HepG2 (cell line): ENCODE results near the gene ADGRG1. TPM values are rescaled to one million over a fixed set of nuclear protein-coding genes. Genes with fewer than 3 reads are reported as not detected.

Experiments used
- KLF12 ChIP-seq: sonication (generic); formaldehyde crosslinking; IDR thresholded peaks from 2 replicates; pipeline ENCODE4 v1.4.0; 2020; ENCODE audit warnings: missing genetic modification reagents, borderline replicate concordance
- MAZ ChIP-seq, 2 experiments: sonication (generic) in 1 of 2; formaldehyde crosslinking in 1 of 2; IDR thresholded peaks; 2 replicates each; pipeline versions ENCODE4 v1.5.0 to v1.6.1; 2012 to 2020; ENCODE audit warnings: low read depth in 2 of 2, mild to moderate bottlenecking in 2 of 2, borderline replicate concordance in 1 of 2, improper control_type of control experiment in 1 of 2, low read length in 1 of 2, missing genetic modification reagents in 1 of 2, moderate library complexity in 1 of 2
- MXI1 ChIP-seq: IDR thresholded peaks from 3 replicates; pipeline ENCODE4 v1.6.1; 2012; ENCODE audit warnings: low read depth, low read length, inconsistent platforms, borderline replicate concordance
- RBM39 ChIP-seq: fragments of 200-400 bp; formaldehyde crosslinking; IDR thresholded peaks from one replicate; pipeline ENCODE4 v1.6.1; 2018; ENCODE audit warnings: antibody characterized with exemption, mild to moderate bottlenecking, low read depth, low read length; ENCODE audit not compliant: poor library complexity, severe bottlenecking
- RELA ChIP-seq: sonication (generic); formaldehyde crosslinking; IDR thresholded peaks from 2 replicates; pipeline ENCODE4 v1.4.0; 2020; ENCODE audit warnings: missing genetic modification reagents
- RFXAP ChIP-seq: sonication (generic); formaldehyde crosslinking; IDR thresholded peaks from 2 replicates; pipeline ENCODE4 v1.4.0; 2020; ENCODE audit warnings: missing genetic modification reagents, borderline replicate concordance
- SRF ChIP-seq: IDR thresholded peaks from 2 replicates; pipeline ENCODE4 v1.6.1; 2011; ENCODE audit warnings: mild to moderate bottlenecking, low read depth, low read length, moderate library complexity
- ZBTB38 ChIP-seq: sonication (generic); formaldehyde crosslinking; IDR thresholded peaks from 2 replicates; pipeline ENCODE4 v1.5.1; 2020; ENCODE audit warnings: mild to moderate bottlenecking, missing genetic modification reagents
- ZNF180 ChIP-seq: sonication (generic); formaldehyde crosslinking; IDR thresholded peaks from 2 replicates; pipeline ENCODE4 v1.4.0; 2020; ENCODE audit warnings: low read depth, missing genetic modification reagents, borderline replicate concordance
- ZNF572 ChIP-seq: sonication (generic); formaldehyde crosslinking; IDR thresholded peaks from 2 replicates; pipeline ENCODE4 v1.5.1; 2020; ENCODE audit warnings: mild to moderate bottlenecking, missing genetic modification reagents
- ZNF678 ChIP-seq: sonication (generic); formaldehyde crosslinking; IDR thresholded peaks from 2 replicates; pipeline ENCODE4 v1.4.0; 2020; ENCODE audit warnings: mild to moderate bottlenecking, missing genetic modification reagents
- ZNF841 ChIP-seq: sonication (generic); formaldehyde crosslinking; IDR thresholded peaks from 2 replicates; pipeline ENCODE4 v1.8.1; 2023; ENCODE audit warnings: missing genetic modification reagents, borderline replicate concordance
- polyA plus RNA-seq, 8 experiments: library from polyadenylated mRNA; depleted of rRNA in 3 of 8; stranded (reverse) in 7 of 8; unstranded in 1 of 8; fragments of >200 nt; fragmentation: Illumina TruSeq in 4 of 8; extraction: Trizol in 4 of 8; gene quantifications; 2 replicates each; pipeline versions ENCODE4 v1.2.1 to v1.2.3, GENCODE V29; 2011 to 2016; ENCODE audit warnings: low read depth in 4 of 8, missing spikeins in 1 of 8, mixed read lengths in 1 of 8; ENCODE audit not compliant: insufficient read depth in 1 of 8
- total RNA-seq, 5 experiments: library from RNA; depleted of rRNA; stranded (reverse); fragments of >200 nt; fragmentation: Illumina TruSeq; extraction: Trizol; gene quantifications; 2 replicates each; pipeline ENCODE4 v1.2.3, GENCODE V29; 2016; ENCODE audit warnings: low read depth in 1 of 5
- TF ChIP-seq, protein P1 (sequence below): sonication (generic); formaldehyde crosslinking; IDR thresholded peaks from 2 replicates; pipeline ENCODE4 v1.8.0; 2022; ENCODE audit warnings: low read depth, missing genetic modification reagents
- TF ChIP-seq, protein P2 (sequence below): sonication (generic); formaldehyde crosslinking; IDR thresholded peaks from 2 replicates; pipeline ENCODE4 v1.9.0; 2022; ENCODE audit warnings: low read depth, missing genetic modification reagents
- TF ChIP-seq, protein P3 (sequence below): IDR thresholded peaks from 2 replicates; pipeline ENCODE4 v1.6.1; 2018; ENCODE audit warnings: missing genetic modification reagents, mild to moderate bottlenecking, missing compliant biosample characterization
- TF ChIP-seq, protein P4 (sequence below): IDR thresholded peaks from 2 replicates; pipeline ENCODE4 v1.6.1; 2016; ENCODE audit warnings: mild to moderate bottlenecking
- TF ChIP-seq, protein P5 (sequence below): sonication (generic); formaldehyde crosslinking; IDR thresholded peaks from 2 replicates; pipeline ENCODE4 v1.5.0; 2020; ENCODE audit warnings: missing genetic modification reagents, mild to moderate bottlenecking, borderline replicate concordance
- TF ChIP-seq, protein P6 (sequence below): sonication (generic); formaldehyde crosslinking; conservative IDR thresholded peaks from 2 replicates; pipeline ENCODE4 v1.8.0; 2022; ENCODE audit warnings: low read depth, missing genetic modification reagents

The ADGRG1 gene
- total and polyA plus RNA-seq, 2 of the 13 experiments (the other 11 are each of a cell fraction or from before 2014, with no cell fraction given) = 2.7 to 5.9 TPM

DNA sequence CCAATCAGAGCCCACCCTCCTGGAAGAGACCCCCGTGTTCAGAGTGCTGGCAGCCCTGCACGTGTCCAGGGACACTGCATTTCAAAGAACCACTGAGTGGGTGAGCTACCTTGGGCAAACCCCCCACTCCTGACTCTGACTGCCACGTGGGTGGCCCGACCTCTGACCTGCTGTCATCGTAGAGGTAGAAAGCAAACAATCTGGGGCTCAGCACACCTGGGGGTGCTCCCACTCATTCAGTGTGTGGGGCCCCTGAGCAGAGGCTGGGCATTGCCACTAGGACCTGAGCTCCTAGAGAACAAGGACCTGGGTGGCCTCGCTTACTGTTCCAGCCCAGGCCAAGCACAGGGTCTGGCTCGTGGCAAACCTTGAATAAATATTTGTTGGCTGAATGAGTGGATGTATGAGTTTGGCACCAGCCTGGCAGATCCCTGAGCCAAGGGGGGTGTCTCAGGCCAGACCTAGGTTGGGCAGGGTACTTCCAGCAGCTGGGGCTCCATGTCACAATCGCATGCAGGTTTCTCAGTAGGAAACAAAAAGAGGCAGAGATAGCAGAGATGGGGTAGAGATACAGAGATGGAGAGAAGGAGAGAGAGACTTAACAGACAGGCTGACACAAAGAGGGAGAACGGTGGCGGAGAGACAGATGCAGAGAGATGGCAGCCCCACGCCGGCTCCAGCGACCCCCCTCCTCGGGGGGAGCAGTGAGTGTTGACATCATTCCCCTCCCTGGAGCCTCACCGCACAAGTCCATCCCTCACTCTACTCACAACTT is 60.7 kb downstream of the ADGRG1 start (continued):
- TF ChIP-seq, protein P1, sequence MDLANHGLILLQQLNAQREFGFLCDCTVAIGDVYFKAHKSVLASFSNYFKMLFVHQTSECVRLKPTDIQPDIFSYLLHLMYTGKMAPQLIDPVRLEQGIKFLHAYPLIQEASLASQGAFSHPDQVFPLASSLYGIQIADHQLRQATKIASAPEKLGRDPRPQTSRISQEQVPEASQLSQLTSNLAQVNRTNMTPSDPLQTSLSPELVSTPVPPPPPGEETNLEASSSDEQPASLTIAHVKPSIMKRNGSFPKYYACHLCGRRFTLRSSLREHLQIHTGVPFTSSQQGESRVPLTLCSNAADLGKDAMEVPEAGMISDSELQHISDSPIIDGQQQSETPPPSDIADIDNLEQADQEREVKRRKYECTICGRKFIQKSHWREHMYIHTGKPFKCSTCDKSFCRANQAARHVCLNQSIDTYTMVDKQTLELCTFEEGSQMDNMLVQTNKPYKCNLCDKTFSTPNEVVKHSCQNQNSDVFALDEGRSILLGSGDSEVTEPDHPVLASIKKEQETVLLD (CRISPR knock-in tag) = no peak
- TF ChIP-seq ZNF572 (CRISPR knock-in tag) (no peak; the same call in 1 of the 2 replicates), KLF12 (CRISPR knock-in tag) (no peak), RELA (CRISPR knock-in tag) (no peak), ZNF841 (CRISPR knock-in tag) (no peak), RBM39 (no peak), RFXAP (CRISPR knock-in tag) (no peak), ZNF180 (CRISPR knock-in tag) (no peak), ZBTB38 (0 out of 2 replicates have a peak, but pooled peaks have one; percentile 0), MAZ (IDR thresholded peaks at IDR 0.05; ENCODE audit: borderline replicate concordance, low read depth, low read length) (no peak), MAZ (CRISPR knock-in tag; IDR thresholded peaks at IDR 0.05; ENCODE audit: low read depth) (0 out of 2 replicates have a peak, but pooled peaks have one; percentile 55), SRF (no peak), ZNF678 (no peak), MXI1 (no peak)
- TF ChIP-seq, protein P2, sequence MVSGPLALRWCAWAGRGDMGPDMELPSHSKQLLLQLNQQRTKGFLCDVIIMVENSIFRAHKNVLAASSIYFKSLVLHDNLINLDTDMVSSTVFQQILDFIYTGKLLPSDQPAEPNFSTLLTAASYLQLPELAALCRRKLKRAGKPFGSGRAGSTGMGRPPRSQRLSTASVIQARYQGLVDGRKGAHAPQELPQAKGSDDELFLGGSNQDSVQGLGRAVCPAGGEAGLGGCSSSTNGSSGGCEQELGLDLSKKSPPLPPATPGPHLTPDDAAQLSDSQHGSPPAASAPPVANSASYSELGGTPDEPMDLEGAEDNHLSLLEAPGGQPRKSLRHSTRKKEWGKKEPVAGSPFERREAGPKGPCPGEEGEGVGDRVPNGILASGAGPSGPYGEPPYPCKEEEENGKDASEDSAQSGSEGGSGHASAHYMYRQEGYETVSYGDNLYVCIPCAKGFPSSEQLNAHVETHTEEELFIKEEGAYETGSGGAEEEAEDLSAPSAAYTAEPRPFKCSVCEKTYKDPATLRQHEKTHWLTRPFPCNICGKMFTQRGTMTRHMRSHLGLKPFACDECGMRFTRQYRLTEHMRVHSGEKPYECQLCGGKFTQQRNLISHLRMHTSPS (CRISPR knock-in tag) = peak; percentile 47; the same call in 1 of the 2 replicates
- TF ChIP-seq, protein P3, sequence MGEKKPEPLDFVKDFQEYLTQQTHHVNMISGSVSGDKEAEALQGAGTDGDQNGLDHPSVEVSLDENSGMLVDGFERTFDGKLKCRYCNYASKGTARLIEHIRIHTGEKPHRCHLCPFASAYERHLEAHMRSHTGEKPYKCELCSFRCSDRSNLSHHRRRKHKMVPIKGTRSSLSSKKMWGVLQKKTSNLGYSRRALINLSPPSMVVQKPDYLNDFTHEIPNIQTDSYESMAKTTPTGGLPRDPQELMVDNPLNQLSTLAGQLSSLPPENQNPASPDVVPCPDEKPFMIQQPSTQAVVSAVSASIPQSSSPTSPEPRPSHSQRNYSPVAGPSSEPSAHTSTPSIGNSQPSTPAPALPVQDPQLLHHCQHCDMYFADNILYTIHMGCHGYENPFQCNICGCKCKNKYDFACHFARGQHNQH (CRISPR knock-in tag) = no peak
- TF ChIP-seq, protein P4, sequence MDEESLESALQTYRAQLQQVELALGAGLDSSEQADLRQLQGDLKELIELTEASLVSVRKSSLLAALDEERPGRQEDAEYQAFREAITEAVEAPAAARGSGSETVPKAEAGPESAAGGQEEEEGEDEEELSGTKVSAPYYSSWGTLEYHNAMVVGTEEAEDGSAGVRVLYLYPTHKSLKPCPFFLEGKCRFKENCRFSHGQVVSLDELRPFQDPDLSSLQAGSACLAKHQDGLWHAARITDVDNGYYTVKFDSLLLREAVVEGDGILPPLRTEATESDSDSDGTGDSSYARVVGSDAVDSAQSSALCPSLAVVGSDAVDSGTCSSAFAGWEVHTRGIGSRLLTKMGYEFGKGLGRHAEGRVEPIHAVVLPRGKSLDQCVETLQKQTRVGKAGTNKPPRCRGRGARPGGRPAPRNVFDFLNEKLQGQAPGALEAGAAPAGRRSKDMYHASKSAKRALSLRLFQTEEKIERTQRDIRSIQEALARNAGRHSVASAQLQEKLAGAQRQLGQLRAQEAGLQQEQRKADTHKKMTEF (CRISPR knock-in tag) = no peak; the same call in 1 of the 2 replicates
- TF ChIP-seq, protein P5, sequence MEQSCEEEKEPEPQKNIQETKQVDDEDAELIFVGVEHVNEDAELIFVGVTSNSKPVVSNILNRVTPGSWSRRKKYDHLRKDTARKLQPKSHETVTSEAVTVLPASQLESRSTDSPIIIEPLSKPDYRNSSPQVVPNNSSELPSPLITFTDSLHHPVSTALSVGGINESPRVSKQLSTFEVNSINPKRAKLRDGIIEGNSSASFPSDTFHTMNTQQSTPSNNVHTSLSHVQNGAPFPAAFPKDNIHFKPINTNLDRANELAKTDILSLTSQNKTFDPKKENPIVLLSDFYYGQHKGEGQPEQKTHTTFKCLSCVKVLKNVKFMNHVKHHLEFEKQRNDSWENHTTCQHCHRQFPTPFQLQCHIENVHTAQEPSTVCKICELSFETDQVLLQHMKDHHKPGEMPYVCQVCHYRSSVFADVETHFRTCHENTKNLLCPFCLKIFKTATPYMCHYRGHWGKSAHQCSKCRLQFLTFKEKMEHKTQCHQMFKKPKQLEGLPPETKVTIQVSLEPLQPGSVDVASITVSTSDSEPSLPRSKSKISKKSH = peak; percentile 75; the same call in 1 of the 2 replicates
- TF ChIP-seq, protein P6, sequence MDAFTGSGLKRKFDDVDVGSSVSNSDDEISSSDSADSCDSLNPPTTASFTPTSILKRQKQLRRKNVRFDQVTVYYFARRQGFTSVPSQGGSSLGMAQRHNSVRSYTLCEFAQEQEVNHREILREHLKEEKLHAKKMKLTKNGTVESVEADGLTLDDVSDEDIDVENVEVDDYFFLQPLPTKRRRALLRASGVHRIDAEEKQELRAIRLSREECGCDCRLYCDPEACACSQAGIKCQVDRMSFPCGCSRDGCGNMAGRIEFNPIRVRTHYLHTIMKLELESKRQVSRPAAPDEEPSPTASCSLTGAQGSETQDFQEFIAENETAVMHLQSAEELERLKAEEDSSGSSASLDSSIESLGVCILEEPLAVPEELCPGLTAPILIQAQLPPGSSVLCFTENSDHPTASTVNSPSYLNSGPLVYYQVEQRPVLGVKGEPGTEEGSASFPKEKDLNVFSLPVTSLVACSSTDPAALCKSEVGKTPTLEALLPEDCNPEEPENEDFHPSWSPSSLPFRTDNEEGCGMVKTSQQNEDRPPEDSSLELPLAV (CRISPR knock-in tag) = no peak
